ENCODE results near the gene VWA3B. TPM values are rescaled to one million over a fixed set of nuclear protein-coding genes. Genes with fewer than 3 reads are reported as not detected.
"Not testable (repeated sequence)": the region's sequence is repeated elsewhere in the genome, so short reads cannot be mapped to it uniquely, and the experiment has no call there.

Gene VWA3B
- total RNA-seq, 1 donor from 2014 or later, result not detected

GRCh38 chr2:98093146-98093545 lies 6.2 kb downstream of the VWA3B start:
- H3K4me1 Mint-ChIP-seq (ENCODE audit: low read depth), result no peaks in the 10 kb centered on the region
- TF ChIP-seq, protein P1, sequence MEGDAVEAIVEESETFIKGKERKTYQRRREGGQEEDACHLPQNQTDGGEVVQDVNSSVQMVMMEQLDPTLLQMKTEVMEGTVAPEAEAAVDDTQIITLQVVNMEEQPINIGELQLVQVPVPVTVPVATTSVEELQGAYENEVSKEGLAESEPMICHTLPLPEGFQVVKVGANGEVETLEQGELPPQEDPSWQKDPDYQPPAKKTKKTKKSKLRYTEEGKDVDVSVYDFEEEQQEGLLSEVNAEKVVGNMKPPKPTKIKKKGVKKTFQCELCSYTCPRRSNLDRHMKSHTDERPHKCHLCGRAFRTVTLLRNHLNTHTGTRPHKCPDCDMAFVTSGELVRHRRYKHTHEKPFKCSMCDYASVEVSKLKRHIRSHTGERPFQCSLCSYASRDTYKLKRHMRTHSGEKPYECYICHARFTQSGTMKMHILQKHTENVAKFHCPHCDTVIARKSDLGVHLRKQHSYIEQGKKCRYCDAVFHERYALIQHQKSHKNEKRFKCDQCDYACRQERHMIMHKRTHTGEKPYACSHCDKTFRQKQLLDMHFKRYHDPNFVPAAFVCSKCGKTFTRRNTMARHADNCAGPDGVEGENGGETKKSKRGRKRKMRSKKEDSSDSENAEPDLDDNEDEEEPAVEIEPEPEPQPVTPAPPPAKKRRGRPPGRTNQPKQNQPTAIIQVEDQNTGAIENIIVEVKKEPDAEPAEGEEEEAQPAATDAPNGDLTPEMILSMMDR (IDR thresholded peaks at IDR 0.05), result no peak
- peaks cover 25% of the 10 kb centered on the region for H3K9me3 Mint-ChIP-seq (ENCODE audit: low read depth)
- no peak for DNase-seq (ENCODE audit: low spot score)
- H3K27me3 Mint-ChIP-seq (ENCODE audit: low read depth), result peaks cover 13% of the 10 kb centered on the region
- H3K36me3 Mint-ChIP-seq (ENCODE audit: low read depth), result no peaks in the 10 kb centered on the region
- H3K27ac Mint-ChIP-seq (ENCODE audit: unreplicated experiment), result no peak overlapping the region
- no peak overlapping the region for H3K4me3 Mint-ChIP-seq (ENCODE audit: unreplicated experiment)

- Mint-ChIP-seq H3K9me3 (ENCODE audit: low read depth) (peaks cover 29% of the 10 kb centered on the region), H3K27ac (ENCODE audit: unreplicated experiment) (no peak overlapping the region), H3K4me1 (ENCODE audit: low read depth) (no peaks in the 10 kb centered on the region), H3K4me3 (ENCODE audit: unreplicated experiment) (no peak overlapping the region), H3K36me3 (ENCODE audit: low read depth) (no peaks in the 10 kb centered on the region), H3K27me3 (ENCODE audit: low read depth) (peaks cover 15% of the 10 kb centered on the region)
- DNase-seq (ENCODE audit: low spot score), result no peak
- TF ChIP-seq, protein P1 (IDR thresholded peaks at IDR 0.05), result no peak
Observed at GRCh38 chr2:98093611-98094010, 6.6 kb downstream of the VWA3B start.

GRCh38 chr2:98099939-98100743 lies 13.2 kb downstream of the VWA3B start:
- peaks cover 38% of the 10 kb centered on the region for H3K9me3 Mint-ChIP-seq (ENCODE audit: low read depth)
- H3K27me3 Mint-ChIP-seq (ENCODE audit: low read depth), result peaks cover 13% of the 10 kb centered on the region
- no peaks in the 10 kb centered on the region for H3K36me3 Mint-ChIP-seq (ENCODE audit: low read depth)
- no peak overlapping the region for H3K4me3 Mint-ChIP-seq (ENCODE audit: unreplicated experiment)
- TF ChIP-seq, protein P1 (IDR thresholded peaks at IDR 0.05), result no peak
- H3K27ac Mint-ChIP-seq (ENCODE audit: unreplicated experiment), result no peak overlapping the region
- DNase-seq (ENCODE audit: low spot score), result no peak
- H3K4me1 Mint-ChIP-seq (ENCODE audit: low read depth), result no peaks in the 10 kb centered on the region

- Mint-ChIP-seq H3K9me3 (ENCODE audit: low read depth) (peaks cover 22% of the 10 kb centered on the region), H3K27me3 (ENCODE audit: low read depth) (peaks cover 13% of the 10 kb centered on the region)
- H3K4me3 Mint-ChIP-seq (ENCODE audit: unreplicated experiment); H3K36me3 Mint-ChIP-seq (ENCODE audit: low read depth); DNase-seq (ENCODE audit: low spot score); H3K4me1 Mint-ChIP-seq (ENCODE audit: low read depth); H3K27ac Mint-ChIP-seq (ENCODE audit: unreplicated experiment): not testable (repeated sequence)
Observed at GRCh38 chr2:98102315-98102714, 15.3 kb downstream of the VWA3B start.

- Mint-ChIP-seq H3K9me3 (ENCODE audit: low read depth) (peaks cover 20% of the 10 kb centered on the region), H3K27ac (ENCODE audit: unreplicated experiment) (no peak overlapping the region), H3K4me3 (ENCODE audit: unreplicated experiment) (no peak overlapping the region)
Observed at GRCh38 chr2:98102878-98103277, 15.9 kb downstream of the VWA3B start.

More at GRCh38 chr2:98102878-98103277, 15.9 kb downstream of the VWA3B start:
- no peak for DNase-seq (ENCODE audit: low spot score)
- Mint-ChIP-seq H3K36me3 (ENCODE audit: low read depth) (no peaks in the 10 kb centered on the region), H3K4me1 (ENCODE audit: low read depth) (no peaks in the 10 kb centered on the region), H3K27me3 (ENCODE audit: low read depth) (peaks cover 17% of the 10 kb centered on the region)
- TF ChIP-seq, protein P1 (IDR thresholded peaks at IDR 0.05), result no peak
